SK-N-SH treated with all-trans-retinoic acid at 6 μM for 48 hours (cell line): ENCODE results near the gene NCAM2.

Source experiments
- CREB5 ChIP-seq: fragments of 250-450 bp; sonication (Bioruptor Pico); IDR thresholded peaks from 2 replicates; pipeline ENCODE4 v1.5.1; 2020; ENCODE audit warnings: low read depth, mild to moderate bottlenecking, moderate library complexity
- SNAI2 ChIP-seq: fragments of 250-450 bp; sonication (Bioruptor Pico); IDR thresholded peaks from 2 replicates; pipeline ENCODE4 v1.5.0; 2020; ENCODE audit warnings: mild to moderate bottlenecking, moderate library complexity
- TCF4 ChIP-seq: fragments of 250-450 bp; sonication (Bioruptor Pico); IDR thresholded peaks from 2 replicates; pipeline ENCODE4 v1.8.0; 2021; ENCODE audit warnings: mild to moderate bottlenecking, moderate library complexity, borderline replicate concordance
- TOX ChIP-seq: fragments of 250-450 bp; sonication (Bioruptor Pico); IDR thresholded peaks from 2 replicates; pipeline ENCODE4 v1.8.0; 2021; ENCODE audit warnings: mild to moderate bottlenecking, moderate library complexity, borderline replicate concordance
- ZFP3 ChIP-seq: fragments of 250-450 bp; sonication (Bioruptor Pico); IDR thresholded peaks from 2 replicates; pipeline ENCODE4 v1.5.0; 2020; ENCODE audit warnings: mild to moderate bottlenecking, moderate library complexity
- ZFP30 ChIP-seq: fragments of 450-650 bp; formaldehyde crosslinking; IDR thresholded peaks from 2 replicates; pipeline ENCODE4 v1.5.0; 2022; ENCODE audit warnings: mild to moderate bottlenecking, moderate library complexity
- ZNF565 ChIP-seq: fragments of 450-650 bp; formaldehyde crosslinking; conservative IDR thresholded peaks from 2 replicates; pipeline ENCODE4 v1.5.0; 2020; ENCODE audit warnings: low read depth, mild to moderate bottlenecking, moderate library complexity

GRCh38 chr21:21463456-21463855 is 465.2 kb downstream of the NCAM2 start:
- no peak for TF ChIP-seq ZNF565 (CRISPR knock-in tag)
- TF ChIP-seq ZFP3 (CRISPR knock-in tag): no peak
- no peak for TF ChIP-seq TCF4
- TF ChIP-seq TOX (CRISPR knock-in tag): no peak
- no peak for TF ChIP-seq ZFP30 (CRISPR knock-in tag)
- TF ChIP-seq CREB5 (CRISPR knock-in tag): no peak
- no peak for TF ChIP-seq SNAI2 (CRISPR knock-in tag)
